Neural cell (in vitro differentiated cells): ENCODE data around the gene PCMTD2. TPM values are rescaled to one million over a fixed set of nuclear protein-coding genes. Genes with fewer than 3 reads are reported as not detected.

Experiments used
- H2AFZ ChIP-seq: fragments of 200-600, 300-800 bp; sonication (generic), shearing (Covaris generic); 2 replicates; pipeline ENCODE4 v1.6.0; 2014; ENCODE audit warnings: low read depth, mild to moderate bottlenecking, antibody characterized with exemption, low read length, moderate library complexity
- H3F3A ChIP-seq: fragments of 200-600 bp; shearing (Covaris generic); 2 replicates; pipeline ENCODE4 v1.6.1; 2016; ENCODE audit warnings: mild to moderate bottlenecking, moderate library complexity, mixed read lengths, antibody characterized with exemption, low read length; ENCODE audit not compliant: insufficient read depth, poor library complexity, severe bottlenecking
- H3K27ac ChIP-seq: fragments of 200-600, 300-800 bp; sonication (generic), shearing (Covaris generic); 2 replicates; pipeline ENCODE4 v1.5.1; 2014; ENCODE audit warnings: mild to moderate bottlenecking, low read length, moderate library complexity
- H3K27me3 ChIP-seq: fragments of 300-800, 200-600 bp; sonication (generic), shearing (Covaris generic); 2 replicates; pipeline ENCODE4 v1.6.0; 2014; ENCODE audit warnings: mild to moderate bottlenecking, low read depth, low read length, moderate library complexity; ENCODE audit not compliant: insufficient read depth
- H3K36me3 ChIP-seq: fragments of 300-800, 200-600 bp; sonication (generic), shearing (Covaris generic); 2 replicates; pipeline ENCODE4 v1.5.1; 2014; ENCODE audit warnings: mild to moderate bottlenecking, antibody characterized with exemption, low read length, moderate library complexity; ENCODE audit not compliant: insufficient read depth
- H3K4me2 ChIP-seq: fragments of 300-800, 200-600 bp; sonication (generic), shearing (Covaris generic); 2 replicates; pipeline ENCODE4 v1.6.0; 2014; ENCODE audit warnings: mild to moderate bottlenecking, low read length
- H3K4me3 ChIP-seq: fragments of 300-800, 200-600 bp; sonication (generic), shearing (Covaris generic); 2 replicates; pipeline ENCODE4 v1.5.1; 2014; ENCODE audit warnings: mild to moderate bottlenecking, low read length, moderate library complexity
- H3K79me2 ChIP-seq: fragments of 200-600 bp; shearing (Covaris generic); replicated peaks from 2 replicates; pipeline ENCODE4 v1.6.0; 2014; ENCODE audit warnings: mild to moderate bottlenecking, low read length, moderate library complexity; ENCODE audit not compliant: insufficient read depth
- H3K9ac ChIP-seq: fragments of 300-800, 200-600 bp; sonication (generic), shearing (Covaris generic); 2 replicates; pipeline ENCODE4 v1.6.1; 2016; ENCODE audit warnings: mild to moderate bottlenecking, low read length, mixed read lengths
- H3K9me2 ChIP-seq: fragments of 200-600 bp; shearing (Covaris generic); 2 replicates; pipeline ENCODE4 v1.6.1; 2016; ENCODE audit warnings: mild to moderate bottlenecking, low read length, mixed read lengths; ENCODE audit not compliant: insufficient read depth
- H3K9me3 ChIP-seq: fragments of 200-600, 300-800 bp; sonication (generic), shearing (Covaris generic); 2 replicates; pipeline ENCODE4 v1.6.1; 2016; ENCODE audit warnings: mild to moderate bottlenecking, mixed run types, low read length, moderate library complexity, mixed read lengths
- H4K20me1 ChIP-seq: fragments of 200-600 bp; shearing (Covaris generic); 2 replicates; pipeline ENCODE4 v1.6.1; 2016; ENCODE audit warnings: mild to moderate bottlenecking, mixed run types; ENCODE audit not compliant: insufficient read depth
- CTCF ChIP-seq: fragments of 450-650 bp; IDR thresholded peaks from 2 replicates; pipeline ENCODE4 v1.5.1; 2014; ENCODE audit warnings: antibody characterized with exemption, mild to moderate bottlenecking, moderate library complexity; ENCODE audit not compliant: poor library complexity, severe bottlenecking
- EP300 ChIP-seq: fragments of 450-650 bp; conservative IDR thresholded peaks from 2 replicates; pipeline ENCODE4 v1.6.1; 2014; ENCODE audit warnings: antibody characterized with exemption, mild to moderate bottlenecking, moderate library complexity; ENCODE audit not compliant: poor library complexity, severe bottlenecking
- EZH2 ChIP-seq: fragments of 200-600, 300-800 bp; shearing (Covaris generic), sonication (generic); IDR thresholded peaks from 2 replicates; pipeline ENCODE4 v1.6.1; 2014; ENCODE audit warnings: antibody characterized with exemption, low read length, borderline replicate concordance, mild to moderate bottlenecking; ENCODE audit not compliant: insufficient read depth, poor library complexity, severe bottlenecking
- MXI1 ChIP-seq: fragments of 450-650 bp; conservative IDR thresholded peaks from 2 replicates; pipeline ENCODE4 v1.6.1; 2014; ENCODE audit warnings: antibody characterized with exemption, mild to moderate bottlenecking; ENCODE audit not compliant: poor library complexity, severe bottlenecking
- POLR2AphosphoS5 ChIP-seq: IDR thresholded peaks from 2 replicates; pipeline ENCODE4 v1.6.1; 2012
- RAD21 ChIP-seq: fragments of 450-650 bp; conservative IDR thresholded peaks from 2 replicates; pipeline ENCODE4 v1.6.1; 2014; ENCODE audit warnings: antibody characterized with exemption, mild to moderate bottlenecking, moderate library complexity
- SMC3 ChIP-seq: fragments of 450-650 bp; conservative IDR thresholded peaks from 2 replicates; pipeline ENCODE4 v1.6.1; 2014; ENCODE audit warnings: antibody characterized with exemption, mild to moderate bottlenecking, moderate library complexity; ENCODE audit not compliant: poor library complexity
- TAF1 ChIP-seq: IDR thresholded peaks from 2 replicates; pipeline ENCODE4 v1.6.1; 2012; ENCODE audit warnings: low read depth
- polyA plus RNA-seq: library from polyadenylated mRNA; depleted of rRNA; stranded (reverse); fragments of >200 nt; gene quantifications from 2 replicates; pipeline ENCODE4 v1.2.3, GENCODE V29; 2014
- TF ChIP-seq, protein P1 (sequence below): IDR thresholded peaks from 2 replicates; pipeline ENCODE4 v1.6.1; 2012; ENCODE audit warnings: borderline replicate concordance

The PCMTD2 gene
- polyA plus RNA-seq, 1 donor from 2014 or later: 270 TPM

- Histone ChIP-seq H3K4me3 (no peak overlapping the region), H3K79me2 (no peaks in the 10 kb centered on the region), H3K4me2 (no peak overlapping the region), H4K20me1 (no peaks in the 10 kb centered on the region), H3K9me3 (no peaks in the 10 kb centered on the region), H3K27me3 (no peaks in the 10 kb centered on the region), H3K9me2 (no peaks in the 10 kb centered on the region), H3K9ac (no peak overlapping the region), H3K27ac (no peak overlapping the region), H3K36me3 (peaks cover 17% of the 10 kb centered on the region), H2AFZ (no peak overlapping the region), H3F3A (no peaks in the 10 kb centered on the region)
- TF ChIP-seq SMC3 (no peak), RAD21 (no peak), CTCF (no peak), EP300 (no peak), EZH2 (no peak), MXI1 (no peak), TAF1 (no peak), POLR2AphosphoS5 (no peak)
- TF ChIP-seq, protein P1, sequence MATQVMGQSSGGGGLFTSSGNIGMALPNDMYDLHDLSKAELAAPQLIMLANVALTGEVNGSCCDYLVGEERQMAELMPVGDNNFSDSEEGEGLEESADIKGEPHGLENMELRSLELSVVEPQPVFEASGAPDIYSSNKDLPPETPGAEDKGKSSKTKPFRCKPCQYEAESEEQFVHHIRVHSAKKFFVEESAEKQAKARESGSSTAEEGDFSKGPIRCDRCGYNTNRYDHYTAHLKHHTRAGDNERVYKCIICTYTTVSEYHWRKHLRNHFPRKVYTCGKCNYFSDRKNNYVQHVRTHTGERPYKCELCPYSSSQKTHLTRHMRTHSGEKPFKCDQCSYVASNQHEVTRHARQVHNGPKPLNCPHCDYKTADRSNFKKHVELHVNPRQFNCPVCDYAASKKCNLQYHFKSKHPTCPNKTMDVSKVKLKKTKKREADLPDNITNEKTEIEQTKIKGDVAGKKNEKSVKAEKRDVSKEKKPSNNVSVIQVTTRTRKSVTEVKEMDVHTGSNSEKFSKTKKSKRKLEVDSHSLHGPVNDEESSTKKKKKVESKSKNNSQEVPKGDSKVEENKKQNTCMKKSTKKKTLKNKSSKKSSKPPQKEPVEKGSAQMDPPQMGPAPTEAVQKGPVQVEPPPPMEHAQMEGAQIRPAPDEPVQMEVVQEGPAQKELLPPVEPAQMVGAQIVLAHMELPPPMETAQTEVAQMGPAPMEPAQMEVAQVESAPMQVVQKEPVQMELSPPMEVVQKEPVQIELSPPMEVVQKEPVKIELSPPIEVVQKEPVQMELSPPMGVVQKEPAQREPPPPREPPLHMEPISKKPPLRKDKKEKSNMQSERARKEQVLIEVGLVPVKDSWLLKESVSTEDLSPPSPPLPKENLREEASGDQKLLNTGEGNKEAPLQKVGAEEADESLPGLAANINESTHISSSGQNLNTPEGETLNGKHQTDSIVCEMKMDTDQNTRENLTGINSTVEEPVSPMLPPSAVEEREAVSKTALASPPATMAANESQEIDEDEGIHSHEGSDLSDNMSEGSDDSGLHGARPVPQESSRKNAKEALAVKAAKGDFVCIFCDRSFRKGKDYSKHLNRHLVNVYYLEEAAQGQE: no peak
Measured at GRCh38 chr20:64216910-64217309, 38.6 kb upstream of the PCMTD2 start.

DNA sequence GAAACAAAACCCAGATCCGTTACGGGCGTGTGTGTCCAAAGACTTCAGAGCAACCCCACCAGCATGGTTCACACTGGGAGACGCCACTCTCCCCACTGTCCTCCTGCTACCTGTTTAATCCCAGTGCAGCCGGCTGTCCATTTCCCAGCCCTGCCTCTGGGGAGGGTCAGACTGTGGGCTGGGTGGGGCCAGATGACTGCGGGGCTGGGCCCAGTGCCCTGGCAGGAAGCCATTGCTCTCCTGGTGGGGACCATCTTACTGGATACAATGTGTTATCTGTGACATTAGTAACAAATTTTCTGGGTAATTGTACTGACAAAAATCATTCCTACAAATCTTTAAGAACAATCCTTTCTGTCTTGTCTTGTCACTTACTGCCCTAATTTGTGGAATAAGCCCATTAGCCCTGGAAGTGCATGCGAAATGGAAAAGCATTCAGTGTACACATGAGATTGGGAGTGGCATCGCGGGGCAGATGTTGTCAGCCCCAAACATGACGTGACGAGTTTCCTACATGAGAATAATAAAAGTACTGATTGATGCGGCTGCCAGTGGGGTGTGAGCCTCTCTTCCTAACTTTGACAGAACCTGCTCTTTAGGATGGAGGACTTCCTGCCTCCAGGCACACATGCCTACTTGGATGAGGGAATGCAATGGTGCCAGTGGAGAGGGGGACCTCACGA, 37.9 kb upstream of the PCMTD2 start:
- no peaks in the 10 kb centered on the region for H3F3A ChIP-seq
- H3K4me2 ChIP-seq: no peak overlapping the region
- no peaks in the 10 kb centered on the region for H3K27me3 ChIP-seq
- no peak overlapping the region for H3K9ac ChIP-seq
- H3K36me3 ChIP-seq: peaks cover 17% of the 10 kb centered on the region
- H3K4me3 ChIP-seq: no peak overlapping the region
- H3K27ac ChIP-seq: no peak overlapping the region
- no peaks in the 10 kb centered on the region for H4K20me1 ChIP-seq
- no peaks in the 10 kb centered on the region for H3K9me3 ChIP-seq
- H3K9me2 ChIP-seq: no peaks in the 10 kb centered on the region
- TF ChIP-seq EZH2: no peak
- no peak for TF ChIP-seq MXI1
- no peak for TF ChIP-seq TAF1
- TF ChIP-seq, protein P1: no peak
- H2AFZ ChIP-seq: no peak overlapping the region
- no peaks in the 10 kb centered on the region for H3K79me2 ChIP-seq
